ENCODE results near the gene DGLUCY.
A peak's percentile ranks its signal among the peaks of the same experiment; 100 is the strongest.
"Not testable (repeated sequence)": the region's sequence is repeated elsewhere in the genome, so short reads cannot be mapped to it uniquely, and the experiment has no call there.

Gene DGLUCY

GRCh38 chr14:91140672-91141071 lies 26.8 kb downstream of the DGLUCY start:
- no peak for DNase-seq

- DNase-seq = no peak
Observed at GRCh38 chr14:91142214-91142668, 28.4 kb downstream of the DGLUCY start.

- DNase-seq = no peak
Observed at GRCh38 chr14:91143862-91144261, 30.0 kb downstream of the DGLUCY start.

GRCh38 chr14:91144425-91145145 lies 30.7 kb downstream of the DGLUCY start:
- DNase-seq = no peak

GRCh38 chr14:91145391-91146160 lies 31.7 kb downstream of the DGLUCY start:
- DNase-seq = no peak

- no peak for DNase-seq
Observed at GRCh38 chr14:91146661-91147060, 32.8 kb downstream of the DGLUCY start.

- DNase-seq = no peak
Observed at GRCh38 chr14:91149462-91149861, 35.6 kb downstream of the DGLUCY start.

GRCh38 chr14:91152499-91152898 lies 38.6 kb downstream of the DGLUCY start:
- DNase-seq = no peak

- DNase-seq = no peak
Observed at GRCh38 chr14:91153360-91153759, 39.5 kb downstream of the DGLUCY start.

GRCh38 chr14:91154851-91155625 lies 41.2 kb downstream of the DGLUCY start:
- peak; percentile 89 for DNase-seq

- no peak for DNase-seq
Observed at GRCh38 chr14:91155626-91156089, 41.8 kb downstream of the DGLUCY start.

- not testable (repeated sequence) for DNase-seq
Observed at GRCh38 chr14:91156142-91156666, 42.3 kb downstream of the DGLUCY start.

GRCh38 chr14:91156877-91157276 lies 43.0 kb downstream of the DGLUCY start:
- not testable (repeated sequence) for DNase-seq

GRCh38 chr14:91158091-91158790 lies 44.4 kb downstream of the DGLUCY start:
- no peak for DNase-seq

- DNase-seq = no peak
Observed at GRCh38 chr14:91159182-91159581, 45.3 kb downstream of the DGLUCY start.

- DNase-seq = no peak
Observed at GRCh38 chr14:91159906-91160305, 46.0 kb downstream of the DGLUCY start.

GRCh38 chr14:91163316-91163715 lies 49.4 kb downstream of the DGLUCY start:
- no peak for DNase-seq

- DNase-seq = no peak
Observed at GRCh38 chr14:91164676-91165075, 50.8 kb downstream of the DGLUCY start.

- DNase-seq = no peak
Observed at GRCh38 chr14:91167380-91167770, 53.5 kb downstream of the DGLUCY start.

- DNase-seq = no peak
Observed at GRCh38 chr14:91169951-91170350, 56.1 kb downstream of the DGLUCY start.

GRCh38 chr14:91170504-91171121 lies 56.7 kb downstream of the DGLUCY start:
- no peak for DNase-seq

GRCh38 chr14:91171291-91171690 lies 57.4 kb downstream of the DGLUCY start:
- DNase-seq = no peak

Measured in NCI-H2227 treated with DMSO at 0.1 percent for 48 hours (cell line).